Type B pancreatic cell (in vitro differentiated cells): ENCODE measurements around the gene SCP2. TPM values are rescaled to one million over a fixed set of nuclear protein-coding genes. Genes with fewer than 3 reads are reported as not detected.

Experiments
- DNase-seq: peaks from one replicate; pipeline ENCODE4 v3.0.0; 2021; ENCODE audit warnings: mixed read lengths; ENCODE audit not compliant: unreplicated experiment; ENCODE audit errors: extremely low spot score
- H3K27ac Mint-ChIP-seq: 2 replicates; pipeline ENCODE4 v1.8.0; 2021; ENCODE audit warnings: mild to moderate bottlenecking, mixed read lengths
- H3K27me3 Mint-ChIP-seq: 2 replicates; pipeline ENCODE4 v1.8.0; 2021; ENCODE audit warnings: mixed read lengths
- H3K36me3 Mint-ChIP-seq: 2 replicates; pipeline ENCODE4 v1.8.0; 2021; ENCODE audit warnings: mixed read lengths
- H3K4me1 Mint-ChIP-seq: one replicate; pipeline ENCODE4 v1.8.0; 2021; ENCODE audit warnings: mixed read lengths; ENCODE audit not compliant: unreplicated experiment
- H3K4me3 Mint-ChIP-seq: 2 replicates; pipeline ENCODE4 v1.8.0; 2021; ENCODE audit warnings: mild to moderate bottlenecking, mixed read lengths
- H3K9me3 Mint-ChIP-seq: 2 replicates; pipeline ENCODE4 v1.8.0; 2021; ENCODE audit warnings: mixed read lengths
- total RNA-seq: library from RNA; stranded (reverse); gene quantifications from 2 replicates; pipeline ENCODE4 v1.2.1, GENCODE V29; 2021; ENCODE audit warnings: low replicate concordance
- TF ChIP-seq, protein P1 (sequence below): fragments of 200-600 bp; sonication (generic); conservative IDR thresholded peaks from 2 replicates; pipeline ENCODE4 v1.5.0; 2021; ENCODE audit warnings: antibody characterized with exemption, mild to moderate bottlenecking

Gene SCP2
- total RNA-seq, 1 donor from 2014 or later: 108 TPM

- H3K27ac Mint-ChIP-seq: no peak overlapping the region
- peaks cover 2% of the 10 kb centered on the region for H3K27me3 Mint-ChIP-seq
- H3K36me3 Mint-ChIP-seq: peaks cover 7% of the 10 kb centered on the region
- TF ChIP-seq, protein P1, sequence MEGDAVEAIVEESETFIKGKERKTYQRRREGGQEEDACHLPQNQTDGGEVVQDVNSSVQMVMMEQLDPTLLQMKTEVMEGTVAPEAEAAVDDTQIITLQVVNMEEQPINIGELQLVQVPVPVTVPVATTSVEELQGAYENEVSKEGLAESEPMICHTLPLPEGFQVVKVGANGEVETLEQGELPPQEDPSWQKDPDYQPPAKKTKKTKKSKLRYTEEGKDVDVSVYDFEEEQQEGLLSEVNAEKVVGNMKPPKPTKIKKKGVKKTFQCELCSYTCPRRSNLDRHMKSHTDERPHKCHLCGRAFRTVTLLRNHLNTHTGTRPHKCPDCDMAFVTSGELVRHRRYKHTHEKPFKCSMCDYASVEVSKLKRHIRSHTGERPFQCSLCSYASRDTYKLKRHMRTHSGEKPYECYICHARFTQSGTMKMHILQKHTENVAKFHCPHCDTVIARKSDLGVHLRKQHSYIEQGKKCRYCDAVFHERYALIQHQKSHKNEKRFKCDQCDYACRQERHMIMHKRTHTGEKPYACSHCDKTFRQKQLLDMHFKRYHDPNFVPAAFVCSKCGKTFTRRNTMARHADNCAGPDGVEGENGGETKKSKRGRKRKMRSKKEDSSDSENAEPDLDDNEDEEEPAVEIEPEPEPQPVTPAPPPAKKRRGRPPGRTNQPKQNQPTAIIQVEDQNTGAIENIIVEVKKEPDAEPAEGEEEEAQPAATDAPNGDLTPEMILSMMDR: no peak
- peaks cover 5% of the 10 kb centered on the region for H3K9me3 Mint-ChIP-seq
- no peak overlapping the region for H3K4me3 Mint-ChIP-seq
- DNase-seq: no peak
- peaks cover 12% of the 10 kb centered on the region for H3K4me1 Mint-ChIP-seq
These were observed 84.1 kb downstream of the SCP2 start for GRCh38 chr1:53011175-53011574.

DNA sequence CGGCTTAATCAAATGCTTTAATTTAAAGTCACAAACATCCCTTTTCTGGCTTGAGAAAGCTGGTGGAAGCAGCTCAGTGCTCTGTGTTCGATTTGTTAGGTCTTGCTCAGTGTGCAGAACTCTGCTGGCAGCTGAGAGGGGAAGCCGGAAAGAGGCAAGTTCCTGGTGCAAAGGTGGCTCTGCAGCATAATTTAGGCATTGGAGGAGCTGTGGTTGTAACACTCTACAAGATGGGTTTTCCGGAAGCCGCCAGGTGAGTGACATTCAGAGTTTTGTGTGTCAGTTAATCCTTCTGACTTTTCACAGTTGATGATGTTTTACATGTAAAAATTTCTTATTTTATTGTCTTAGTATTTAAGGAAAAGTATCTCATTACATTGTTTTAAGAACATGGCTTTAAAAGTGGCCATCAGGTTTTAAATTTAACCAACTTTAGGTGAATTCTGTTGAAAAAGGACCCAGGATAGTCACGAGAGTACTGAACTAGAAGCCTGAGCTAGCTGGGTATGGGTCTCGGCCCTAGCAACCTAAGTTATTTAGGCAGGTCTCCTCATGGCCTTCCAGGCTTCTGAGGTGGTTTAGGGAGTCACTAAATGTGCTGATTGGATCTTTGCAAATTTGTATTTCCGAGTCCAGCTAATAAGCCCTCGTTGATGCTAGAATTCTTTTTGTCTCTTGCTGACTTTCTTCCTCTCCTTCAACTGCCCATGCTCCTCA is 87.9 kb downstream of the SCP2 start:
- H3K4me1 Mint-ChIP-seq: peaks cover 18% of the 10 kb centered on the region
- DNase-seq: peak; percentile 72
- peak overlapping the region; percentile 93 for H3K4me3 Mint-ChIP-seq
- H3K27me3 Mint-ChIP-seq: no peaks in the 10 kb centered on the region
- peaks cover 3% of the 10 kb centered on the region for H3K36me3 Mint-ChIP-seq
- no peaks in the 10 kb centered on the region for H3K9me3 Mint-ChIP-seq
- TF ChIP-seq, protein P1: no peak
- peak overlapping the region; percentile 81 for H3K27ac Mint-ChIP-seq

- Mint-ChIP-seq H3K27me3 (no peaks in the 10 kb centered on the region), H3K4me1 (peaks cover 18% of the 10 kb centered on the region), H3K36me3 (peaks cover 3% of the 10 kb centered on the region), H3K9me3 (no peaks in the 10 kb centered on the region), H3K27ac (peak overlapping the region; percentile 61), H3K4me3 (peak overlapping the region; percentile 93)
- TF ChIP-seq, protein P1: no peak
- DNase-seq: no peak
These were observed 88.4 kb downstream of the SCP2 start for GRCh38 chr1:53015508-53015860.

- H3K27me3 Mint-ChIP-seq: no peaks in the 10 kb centered on the region
- peaks cover 3% of the 10 kb centered on the region for H3K36me3 Mint-ChIP-seq
- H3K4me3 Mint-ChIP-seq: peak overlapping the region; percentile 93
- no peak for DNase-seq
- no peaks in the 10 kb centered on the region for H3K9me3 Mint-ChIP-seq
- H3K27ac Mint-ChIP-seq: no peak overlapping the region
- peaks cover 18% of the 10 kb centered on the region for H3K4me1 Mint-ChIP-seq
- TF ChIP-seq, protein P1: no peak
These were observed 89.6 kb downstream of the SCP2 start for GRCh38 chr1:53016705-53017104.

GRCh38 chr1:53020588-53020987 is 93.5 kb downstream of the SCP2 start:
- Mint-ChIP-seq H3K9me3 (no peaks in the 10 kb centered on the region), H3K4me3 (no peak overlapping the region), H3K27ac (no peak overlapping the region), H3K36me3 (peaks cover 3% of the 10 kb centered on the region), H3K27me3 (no peaks in the 10 kb centered on the region), H3K4me1 (peaks cover 16% of the 10 kb centered on the region)
- TF ChIP-seq, protein P1: no peak
- DNase-seq: no peak
